Astrocyte (in vitro differentiated cells and primary cell): ENCODE results near the gene ZBTB11. TPM values are rescaled to one million over a fixed set of nuclear protein-coding genes. Genes with fewer than 3 reads are reported as not detected.

Experiments used
- DNase-seq: peaks from one replicate; pipeline ENCODE4 v3.0.0-alpha.2; 2010; ENCODE audit warnings: low read depth
- FAIRE-seq: peaks from 2 replicates; lab custom pipeline; 2011; peaks lifted over from hg19 to GRCh38; lab: Jason Lieb, UNC
- H2AFZ ChIP-seq: 2 replicates; pipeline ENCODE4 v1.6.0; 2012; ENCODE audit warnings: low read depth, low read length, inconsistent platforms
- H3K27ac ChIP-seq: 2 replicates; pipeline ENCODE4 v1.5.1; 2011; ENCODE audit warnings: low read depth, low read length, inconsistent platforms
- H3K27me3 ChIP-seq: 2 replicates; pipeline ENCODE4 v1.6.0; 2011; ENCODE audit warnings: low read length, inconsistent platforms; ENCODE audit not compliant: insufficient read depth
- H3K36me3 ChIP-seq: 2 replicates; pipeline ENCODE4 v1.5.1; 2011; ENCODE audit warnings: low read length, inconsistent platforms; ENCODE audit not compliant: insufficient read depth
- H3K4me1 ChIP-seq: 2 replicates; pipeline ENCODE4 v1.5.1; 2011; ENCODE audit warnings: low read length, inconsistent platforms; ENCODE audit not compliant: insufficient read depth
- H3K4me2 ChIP-seq: 2 replicates; pipeline ENCODE4 v1.6.0; 2012; ENCODE audit warnings: low read length, inconsistent platforms
- H3K4me3 ChIP-seq: 2 replicates; pipeline ENCODE4 v1.5.1; 2011; ENCODE audit warnings: low read depth, mild to moderate bottlenecking, low read length, inconsistent platforms; ENCODE audit not compliant: insufficient read depth
- H3K79me2 ChIP-seq: 2 replicates; pipeline ENCODE4 v1.6.0; 2012; ENCODE audit warnings: mild to moderate bottlenecking, low read length, inconsistent platforms; ENCODE audit not compliant: insufficient read depth
- H3K9ac ChIP-seq: 2 replicates; pipeline ENCODE4 v1.6.0; 2012; ENCODE audit warnings: mild to moderate bottlenecking, low read length, inconsistent platforms
- H3K9me3 ChIP-seq: 2 replicates; pipeline ENCODE4 v1.5.1; 2012; ENCODE audit warnings: low read depth, mild to moderate bottlenecking, low read length, inconsistent platforms; ENCODE audit not compliant: insufficient read depth
- H4K20me1 ChIP-seq: 2 replicates; pipeline ENCODE4 v1.6.0; 2012; ENCODE audit warnings: low read length, inconsistent platforms; ENCODE audit not compliant: insufficient read depth
- H3K27ac Mint-ChIP-seq: one replicate; pipeline ENCODE4 v1.8.0; 2021; ENCODE audit warnings: mild to moderate bottlenecking, mixed read lengths; ENCODE audit not compliant: unreplicated experiment
- H3K27me3 Mint-ChIP-seq: one replicate; pipeline ENCODE4 v1.8.0; 2021; ENCODE audit warnings: low read depth, mixed read lengths; ENCODE audit not compliant: unreplicated experiment
- H3K36me3 Mint-ChIP-seq: one replicate; pipeline ENCODE4 v1.8.0; 2021; ENCODE audit warnings: low read depth, mixed read lengths; ENCODE audit not compliant: unreplicated experiment
- H3K4me1 Mint-ChIP-seq: one replicate; pipeline ENCODE4 v1.8.0; 2021; ENCODE audit warnings: low read depth, mixed read lengths; ENCODE audit not compliant: unreplicated experiment
- H3K4me3 Mint-ChIP-seq: one replicate; pipeline ENCODE4 v1.8.0; 2021; ENCODE audit warnings: mild to moderate bottlenecking, moderate library complexity, mixed read lengths; ENCODE audit not compliant: unreplicated experiment
- H3K9me3 Mint-ChIP-seq: one replicate; pipeline ENCODE4 v1.8.0; 2021; ENCODE audit warnings: mild to moderate bottlenecking, mixed read lengths; ENCODE audit not compliant: unreplicated experiment
- EZH2 ChIP-seq: IDR thresholded peaks from 2 replicates; pipeline ENCODE4 v1.6.1; 2012; ENCODE audit warnings: mild to moderate bottlenecking, low read length, inconsistent platforms; ENCODE audit not compliant: insufficient read depth
- total RNA-seq: library from RNA; stranded (reverse); gene quantifications from 2 replicates; pipeline ENCODE4 v1.2.1, GENCODE V29; 2021
- TF ChIP-seq, protein P1 (sequence below): IDR thresholded peaks from 2 replicates; pipeline ENCODE4 v1.5.1; 2011; ENCODE audit warnings: low read depth, mild to moderate bottlenecking, inconsistent platforms, low read length, moderate library complexity; ENCODE audit not compliant: insufficient read depth

The ZBTB11 gene
- total RNA-seq, 1 donor from 2014 or later = 20.9 TPM

DNA sequence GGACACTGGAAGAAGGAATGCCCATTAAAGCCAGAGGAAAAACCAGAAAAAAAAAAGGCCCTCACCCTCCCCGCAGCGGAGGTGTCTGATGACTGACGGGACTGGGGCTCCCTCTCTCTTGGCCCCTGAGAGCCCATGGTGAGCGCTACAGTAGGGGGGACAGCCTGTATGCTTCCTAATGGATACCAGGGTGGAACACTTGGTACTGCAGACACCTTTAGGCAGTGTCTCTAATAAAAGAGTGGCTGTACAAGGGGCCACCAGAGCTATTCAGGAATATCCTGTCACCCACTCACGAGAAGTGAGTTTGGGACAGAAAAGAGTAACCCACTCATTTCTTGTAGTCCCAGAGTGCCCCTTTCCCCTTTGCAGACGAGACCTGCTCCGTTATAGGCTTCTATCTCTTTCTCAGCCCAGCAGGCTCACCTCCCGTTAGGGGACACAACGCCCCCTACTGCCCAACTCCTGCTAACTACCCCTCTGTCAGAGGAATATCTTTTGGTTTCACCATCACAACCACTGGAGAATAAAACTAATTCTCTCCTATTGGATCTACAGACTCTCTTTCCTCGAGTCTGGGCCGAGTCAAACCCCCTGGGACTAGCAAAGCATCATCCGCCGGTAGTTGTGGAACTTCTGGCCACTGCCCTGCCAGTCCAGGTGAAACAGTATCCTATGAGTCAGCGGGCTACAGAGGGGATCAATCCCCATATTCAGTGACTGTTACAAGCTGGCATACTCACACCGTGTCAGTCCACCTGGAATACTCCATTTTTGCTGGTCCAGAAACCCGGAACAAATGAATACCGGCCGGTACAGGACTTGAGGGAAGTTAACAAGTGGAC lies 40.8 kb downstream of the ZBTB11 start:
- H3K9me3 ChIP-seq = no peaks in the 10 kb centered on the region
- H3K27ac Mint-ChIP-seq = no peak overlapping the region
- H3K9me3 Mint-ChIP-seq = no peaks in the 10 kb centered on the region
- H3K4me3 Mint-ChIP-seq = no peak overlapping the region
- no peak overlapping the region for H3K9ac ChIP-seq
- no peak for TF ChIP-seq EZH2
- TF ChIP-seq, protein P1, sequence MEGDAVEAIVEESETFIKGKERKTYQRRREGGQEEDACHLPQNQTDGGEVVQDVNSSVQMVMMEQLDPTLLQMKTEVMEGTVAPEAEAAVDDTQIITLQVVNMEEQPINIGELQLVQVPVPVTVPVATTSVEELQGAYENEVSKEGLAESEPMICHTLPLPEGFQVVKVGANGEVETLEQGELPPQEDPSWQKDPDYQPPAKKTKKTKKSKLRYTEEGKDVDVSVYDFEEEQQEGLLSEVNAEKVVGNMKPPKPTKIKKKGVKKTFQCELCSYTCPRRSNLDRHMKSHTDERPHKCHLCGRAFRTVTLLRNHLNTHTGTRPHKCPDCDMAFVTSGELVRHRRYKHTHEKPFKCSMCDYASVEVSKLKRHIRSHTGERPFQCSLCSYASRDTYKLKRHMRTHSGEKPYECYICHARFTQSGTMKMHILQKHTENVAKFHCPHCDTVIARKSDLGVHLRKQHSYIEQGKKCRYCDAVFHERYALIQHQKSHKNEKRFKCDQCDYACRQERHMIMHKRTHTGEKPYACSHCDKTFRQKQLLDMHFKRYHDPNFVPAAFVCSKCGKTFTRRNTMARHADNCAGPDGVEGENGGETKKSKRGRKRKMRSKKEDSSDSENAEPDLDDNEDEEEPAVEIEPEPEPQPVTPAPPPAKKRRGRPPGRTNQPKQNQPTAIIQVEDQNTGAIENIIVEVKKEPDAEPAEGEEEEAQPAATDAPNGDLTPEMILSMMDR = peak; percentile 47
- H3K27ac ChIP-seq = no peak overlapping the region
- DNase-seq (no peak), FAIRE-seq (no peak)
- H3K36me3 ChIP-seq = no peaks in the 10 kb centered on the region
- H3K27me3 Mint-ChIP-seq = peaks cover 14% of the 10 kb centered on the region
- H3K36me3 Mint-ChIP-seq = no peaks in the 10 kb centered on the region
- H4K20me1 ChIP-seq = no peaks in the 10 kb centered on the region
- no peak overlapping the region for H3K4me3 ChIP-seq
- H3K79me2 ChIP-seq = no peaks in the 10 kb centered on the region
- H3K4me1 ChIP-seq = no peaks in the 10 kb centered on the region
- H3K27me3 ChIP-seq = no peaks in the 10 kb centered on the region
- peak overlapping the region; percentile 32 for H2AFZ ChIP-seq
- H3K4me2 ChIP-seq = peak overlapping the region; percentile 44
- no peaks in the 10 kb centered on the region for H3K4me1 Mint-ChIP-seq

DNA sequence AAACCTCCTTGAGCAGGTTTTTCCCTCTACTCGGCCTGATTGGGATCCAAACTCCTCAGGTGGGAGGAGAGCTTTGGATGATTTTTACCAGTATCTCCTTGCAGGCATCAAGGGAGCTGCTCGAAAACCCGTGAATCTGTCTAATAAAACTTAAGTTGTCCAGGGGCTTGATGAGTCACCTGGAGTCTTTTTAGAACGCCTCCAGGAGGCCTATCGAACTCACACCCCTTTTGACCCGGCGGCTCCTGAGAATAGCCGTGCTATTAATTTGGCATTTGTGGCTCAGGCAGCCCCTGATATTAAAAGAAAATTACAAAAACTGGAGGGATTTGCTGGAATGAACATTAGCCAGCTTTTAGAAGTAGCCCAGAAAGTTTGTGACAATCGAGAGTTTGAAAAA lies 41.6 kb downstream of the ZBTB11 start:
- Histone ChIP-seq H3K27me3 (no peaks in the 10 kb centered on the region), H3K36me3 (no peaks in the 10 kb centered on the region), H3K9ac (no peak overlapping the region), H3K9me3 (no peaks in the 10 kb centered on the region), H4K20me1 (no peaks in the 10 kb centered on the region), H2AFZ (peak overlapping the region; percentile 32), H3K79me2 (no peaks in the 10 kb centered on the region), H3K27ac (no peak overlapping the region), H3K4me3 (no peak overlapping the region), H3K4me1 (no peaks in the 10 kb centered on the region), H3K4me2 (peak overlapping the region; percentile 44)
- FAIRE-seq (no peak), DNase-seq (no peak)
- no peaks in the 10 kb centered on the region for H3K4me1 Mint-ChIP-seq
- H3K27ac Mint-ChIP-seq = no peak overlapping the region
- peaks cover 14% of the 10 kb centered on the region for H3K27me3 Mint-ChIP-seq
- no peaks in the 10 kb centered on the region for H3K9me3 Mint-ChIP-seq
- H3K4me3 Mint-ChIP-seq = no peak overlapping the region
- no peak for TF ChIP-seq EZH2
- TF ChIP-seq, protein P1 = no peak
- no peaks in the 10 kb centered on the region for H3K36me3 Mint-ChIP-seq
